Mammary epithelial cell (primary cell): ENCODE results near the gene GCHFR.

Source experiments
- CTCF ChIP-seq, 2 donors: IDR thresholded peaks in 1 of 2; conservative IDR thresholded peaks in 1 of 2; 2 replicates each; pipeline ENCODE4 v1.5.1; 2011 to 2012; ENCODE audit warnings: inconsistent platforms in 2 of 2, low read length in 2 of 2, mild to moderate bottlenecking in 2 of 2, control low read depth in 1 of 2, low read depth in 1 of 2; ENCODE audit not compliant: insufficient read depth in 1 of 2; ENCODE audit errors: extremely low read depth in 1 of 2
- EZH2 ChIP-seq: IDR thresholded peaks from 2 replicates; pipeline ENCODE4 v1.6.1; 2012; ENCODE audit warnings: low read length, inconsistent platforms, borderline replicate concordance

- TF ChIP-seq CTCF (conservative IDR thresholded peaks at IDR 0.05 in 1 of 2, IDR thresholded peaks at IDR 0.05 in 1 of 2; ENCODE audit: extremely low read depth in 1 of 2, insufficient read depth in 1 of 2, low read depth in 1 of 2, low read length in 2 of 2) (no peak), EZH2 (no peak)
These were observed 4.1 kb downstream of the GCHFR start for GRCh38 chr15:40767838-40768500.
